Measurements from ENCODE around the gene KCNJ18.
"Not testable (repeated sequence)": the region's sequence is repeated elsewhere in the genome, so short reads cannot be mapped to it uniquely, and the experiment has no call there.

KCNJ18 gene

GRCh38 chr17:21705021-21705601 is 12.8 kb downstream of the KCNJ18 start:
- H3K79me2 ChIP-seq (ENCODE audit: insufficient read depth, low read length): no peaks in the 10 kb centered on the region
- no peak overlapping the region for H2AFZ ChIP-seq (ENCODE audit: low read depth, low read length)
- no peak overlapping the region for H3K27ac ChIP-seq (ENCODE audit: low read length)
- peaks cover 9% of the 10 kb centered on the region for H3K9me3 ChIP-seq (ENCODE audit: insufficient read depth, low read length, severe bottlenecking)
- no peak overlapping the region for H3K4me2 ChIP-seq (ENCODE audit: insufficient read depth, low read length)
- no peaks in the 10 kb centered on the region for H3K4me1 ChIP-seq (ENCODE audit: insufficient read depth, low read length)
- no peak for ATAC-seq (ENCODE audit: insufficient read depth, low read depth)
- no peaks in the 10 kb centered on the region for H3K36me3 ChIP-seq (ENCODE audit: insufficient read depth, low read length)
- H3K27me3 ChIP-seq (ENCODE audit: insufficient read depth, low read length, poor library complexity): no peaks in the 10 kb centered on the region
- no peak overlapping the region for H3K4me3 ChIP-seq (ENCODE audit: low read depth in 1 of 2, low read length in 2 of 2)
- no peak for DNase-seq
- H4K20me1 ChIP-seq (ENCODE audit: insufficient read depth, low read length): no peaks in the 10 kb centered on the region
- no peak overlapping the region for H3K9ac ChIP-seq (ENCODE audit: low read depth, low read length)
- TF ChIP-seq EZH2 (IDR thresholded peaks at IDR 0.05; ENCODE audit: borderline replicate concordance, low read depth, low read length, severe bottlenecking) (no peak), CTCF (IDR thresholded peaks at IDR 0.05; ENCODE audit: borderline replicate concordance, extremely low read depth, low read length, poor library complexity, severe bottlenecking) (no peak)

DNA sequence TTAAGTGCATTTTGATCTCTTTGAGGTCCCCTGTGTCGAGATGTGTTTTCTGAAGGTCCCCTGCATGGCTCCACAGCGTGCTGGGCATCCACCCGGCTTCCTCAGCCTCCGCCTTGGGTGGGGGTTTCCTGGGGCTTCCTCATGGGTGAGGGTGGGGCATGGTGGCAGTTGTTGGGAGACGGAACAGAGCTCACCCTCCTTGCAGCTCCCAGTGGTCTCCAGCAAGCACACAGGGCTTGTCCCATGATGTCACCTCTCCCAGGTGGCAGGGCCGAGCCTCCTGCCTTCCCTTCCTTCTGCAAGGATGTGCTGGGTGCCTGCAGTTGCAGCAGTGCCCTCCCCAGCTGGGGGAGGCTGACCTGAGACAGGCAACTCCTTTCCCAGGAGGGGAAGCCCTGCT is 13.4 kb downstream of the KCNJ18 start:
- not testable (repeated sequence) for H3K9ac ChIP-seq (ENCODE audit: low read depth, low read length); H3K27ac ChIP-seq (ENCODE audit: low read length); ATAC-seq (ENCODE audit: insufficient read depth, low read depth); DNase-seq; H3K4me2 ChIP-seq (ENCODE audit: insufficient read depth, low read length); H4K20me1 ChIP-seq (ENCODE audit: insufficient read depth, low read length); H2AFZ ChIP-seq (ENCODE audit: low read depth, low read length); H3K4me3 ChIP-seq (ENCODE audit: low read depth in 1 of 2, low read length in 2 of 2); H3K36me3 ChIP-seq (ENCODE audit: insufficient read depth, low read length); H3K79me2 ChIP-seq (ENCODE audit: insufficient read depth, low read length); H3K27me3 ChIP-seq (ENCODE audit: insufficient read depth, low read length, poor library complexity); H3K4me1 ChIP-seq (ENCODE audit: insufficient read depth, low read length); H3K9me3 ChIP-seq (ENCODE audit: insufficient read depth, low read length, severe bottlenecking)

GRCh38 chr17:21706546-21706945 is 14.2 kb downstream of the KCNJ18 start:
- ATAC-seq (ENCODE audit: insufficient read depth, low read depth); H4K20me1 ChIP-seq (ENCODE audit: insufficient read depth, low read length); H3K79me2 ChIP-seq (ENCODE audit: insufficient read depth, low read length): not testable (repeated sequence)

DNA sequence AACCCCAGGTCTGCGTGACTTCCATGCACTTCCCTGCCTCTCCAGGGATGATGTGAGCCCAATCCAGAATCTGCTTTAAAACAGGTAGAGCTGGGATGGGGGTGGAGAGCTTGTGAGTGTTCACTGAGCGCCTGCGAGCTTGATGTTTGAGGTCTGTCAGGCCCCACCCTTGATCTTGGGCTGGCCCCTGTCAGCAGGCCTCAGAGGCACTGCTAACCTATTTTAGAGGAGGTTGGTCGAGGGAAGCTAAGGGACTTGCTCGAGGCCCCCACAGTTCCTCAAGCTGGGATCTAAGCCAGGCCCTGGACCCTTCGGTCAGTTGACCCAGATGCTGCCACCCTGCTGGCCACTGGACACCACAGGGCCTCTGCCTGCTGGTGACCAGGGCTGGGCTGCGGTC is 14.8 kb downstream of the KCNJ18 start:
- not testable (repeated sequence) for DNase-seq; H3K9me3 ChIP-seq (ENCODE audit: insufficient read depth, low read length, severe bottlenecking); H3K4me2 ChIP-seq (ENCODE audit: insufficient read depth, low read length); H3K27me3 ChIP-seq (ENCODE audit: insufficient read depth, low read length, poor library complexity); H3K4me1 ChIP-seq (ENCODE audit: insufficient read depth, low read length); ATAC-seq (ENCODE audit: insufficient read depth, low read depth); H3K27ac ChIP-seq (ENCODE audit: low read length); H4K20me1 ChIP-seq (ENCODE audit: insufficient read depth, low read length); H3K79me2 ChIP-seq (ENCODE audit: insufficient read depth, low read length); H3K36me3 ChIP-seq (ENCODE audit: insufficient read depth, low read length); H3K4me3 ChIP-seq (ENCODE audit: low read depth in 1 of 2, low read length in 2 of 2); H2AFZ ChIP-seq (ENCODE audit: low read depth, low read length); H3K9ac ChIP-seq (ENCODE audit: low read depth, low read length)

More at GRCh38 chr17:21706546-21706945, 14.2 kb downstream of the KCNJ18 start:
- not testable (repeated sequence) for H3K4me1 ChIP-seq (ENCODE audit: insufficient read depth, low read length); H3K36me3 ChIP-seq (ENCODE audit: insufficient read depth, low read length); DNase-seq; H3K4me3 ChIP-seq (ENCODE audit: low read depth in 1 of 2, low read length in 2 of 2); H3K9me3 ChIP-seq (ENCODE audit: insufficient read depth, low read length, severe bottlenecking); H3K9ac ChIP-seq (ENCODE audit: low read depth, low read length); H3K27ac ChIP-seq (ENCODE audit: low read length); H3K4me2 ChIP-seq (ENCODE audit: insufficient read depth, low read length); H2AFZ ChIP-seq (ENCODE audit: low read depth, low read length); H3K27me3 ChIP-seq (ENCODE audit: insufficient read depth, low read length, poor library complexity)

DNA sequence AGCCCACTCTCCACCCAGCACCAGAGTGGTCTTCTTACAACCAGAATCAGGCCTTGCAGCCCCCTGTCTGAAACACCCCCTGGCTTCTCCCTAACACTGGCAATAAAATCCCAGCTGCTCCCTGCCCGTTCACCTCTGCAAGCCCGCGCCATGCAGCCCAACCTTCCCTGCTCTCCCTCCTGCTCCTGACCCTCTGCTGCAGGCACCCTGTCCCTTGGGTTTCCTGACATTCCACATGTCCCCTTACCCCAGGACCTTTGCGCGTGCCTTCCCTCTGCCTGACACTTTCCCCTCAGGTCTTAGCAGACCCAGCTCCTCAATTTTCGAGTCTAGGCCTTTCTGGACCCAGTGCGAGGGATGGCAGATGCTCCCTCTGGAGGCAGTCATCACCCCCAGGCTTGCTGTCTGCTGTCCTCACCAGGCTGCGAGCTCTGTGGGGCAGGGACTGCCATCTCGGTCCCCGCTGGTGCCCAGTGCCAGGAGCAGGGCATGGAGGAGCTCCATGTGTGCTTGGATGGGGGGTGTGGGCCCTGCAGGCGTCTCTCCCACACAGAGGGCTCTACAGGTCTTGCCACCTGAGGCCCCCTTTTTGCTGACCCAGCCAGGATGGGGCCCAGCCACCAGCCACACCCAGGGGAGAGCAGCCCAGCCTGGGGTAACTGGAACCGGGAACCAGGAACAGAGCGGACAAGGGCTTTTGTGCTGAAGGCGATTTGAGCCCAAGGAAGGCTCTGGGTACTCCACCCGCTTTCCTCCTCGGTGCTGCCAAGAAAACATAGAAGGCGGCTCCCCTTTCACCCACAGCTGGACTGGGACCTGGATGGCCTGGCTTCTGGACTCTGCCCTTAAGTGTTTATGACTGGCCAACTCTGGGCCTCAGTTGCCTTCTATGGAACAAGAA is 15.6 kb downstream of the KCNJ18 start:
- not testable (repeated sequence) for H3K4me2 ChIP-seq (ENCODE audit: insufficient read depth, low read length); H3K4me1 ChIP-seq (ENCODE audit: insufficient read depth, low read length); H4K20me1 ChIP-seq (ENCODE audit: insufficient read depth, low read length); H3K4me3 ChIP-seq (ENCODE audit: low read depth in 1 of 2, low read length in 2 of 2); H2AFZ ChIP-seq (ENCODE audit: low read depth, low read length); H3K36me3 ChIP-seq (ENCODE audit: insufficient read depth, low read length); DNase-seq; ATAC-seq (ENCODE audit: insufficient read depth, low read depth); H3K27ac ChIP-seq (ENCODE audit: low read length); H3K9me3 ChIP-seq (ENCODE audit: insufficient read depth, low read length, severe bottlenecking); H3K27me3 ChIP-seq (ENCODE audit: insufficient read depth, low read length, poor library complexity); H3K9ac ChIP-seq (ENCODE audit: low read depth, low read length); H3K79me2 ChIP-seq (ENCODE audit: insufficient read depth, low read length)

DNA sequence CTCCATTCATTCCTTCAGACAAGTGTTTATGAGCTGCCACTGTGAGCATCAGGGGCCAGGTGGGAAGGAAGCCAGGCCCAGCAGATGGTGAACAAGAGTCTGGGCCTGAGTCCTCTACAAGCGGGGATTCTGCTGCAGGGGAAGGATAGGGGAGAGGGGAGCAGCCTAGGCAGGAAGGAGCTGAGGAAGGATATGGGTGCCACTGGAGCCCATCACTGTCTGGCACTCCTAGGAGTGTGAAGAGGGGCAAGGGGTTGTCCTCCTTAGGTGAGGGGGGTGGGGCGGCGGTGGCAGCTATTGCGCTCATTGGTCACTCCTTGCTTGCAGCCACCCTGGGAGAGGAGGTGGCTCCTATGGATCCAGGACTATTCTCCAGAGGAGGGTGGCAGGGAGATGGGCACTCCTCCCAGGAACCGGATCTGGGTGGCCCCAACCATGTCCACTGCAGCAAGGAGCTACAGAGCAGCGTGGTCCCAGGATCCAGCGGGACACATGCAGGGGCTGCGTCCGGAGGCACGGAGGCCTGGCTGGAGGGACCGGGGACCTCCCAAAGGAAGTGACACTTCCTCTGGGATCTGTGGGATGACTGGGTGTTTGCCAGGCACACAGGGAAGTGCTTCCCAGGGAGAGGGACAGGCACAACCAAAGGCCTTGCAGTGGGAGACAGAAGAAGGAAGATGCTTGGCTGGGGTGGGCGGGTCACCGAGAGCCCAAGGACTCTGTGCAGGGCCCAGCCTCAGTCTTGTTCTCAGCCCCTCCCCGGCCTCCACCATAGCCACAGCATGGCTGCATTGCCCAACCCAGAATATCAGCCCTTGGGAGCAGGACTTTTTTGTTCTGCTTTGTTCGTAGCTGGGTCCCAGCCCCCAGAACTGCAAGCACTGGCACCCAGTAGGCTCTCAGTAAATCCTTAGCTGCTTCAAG is 16.6 kb downstream of the KCNJ18 start:
- DNase-seq; H3K36me3 ChIP-seq (ENCODE audit: insufficient read depth, low read length); H3K4me2 ChIP-seq (ENCODE audit: insufficient read depth, low read length); H3K4me1 ChIP-seq (ENCODE audit: insufficient read depth, low read length); H4K20me1 ChIP-seq (ENCODE audit: insufficient read depth, low read length); ATAC-seq (ENCODE audit: insufficient read depth, low read depth); H3K9me3 ChIP-seq (ENCODE audit: insufficient read depth, low read length, severe bottlenecking); H3K79me2 ChIP-seq (ENCODE audit: insufficient read depth, low read length); H3K9ac ChIP-seq (ENCODE audit: low read depth, low read length); H2AFZ ChIP-seq (ENCODE audit: low read depth, low read length); H3K27me3 ChIP-seq (ENCODE audit: insufficient read depth, low read length, poor library complexity); H3K4me3 ChIP-seq (ENCODE audit: low read depth in 1 of 2, low read length in 2 of 2); H3K27ac ChIP-seq (ENCODE audit: low read length): not testable (repeated sequence)

GRCh38 chr17:21709994-21710393 is 17.7 kb downstream of the KCNJ18 start:
- not testable (repeated sequence) for H3K36me3 ChIP-seq (ENCODE audit: insufficient read depth, low read length); H4K20me1 ChIP-seq (ENCODE audit: insufficient read depth, low read length); H3K27ac ChIP-seq (ENCODE audit: low read length); H3K4me3 ChIP-seq (ENCODE audit: low read depth in 1 of 2, low read length in 2 of 2); H3K4me1 ChIP-seq (ENCODE audit: insufficient read depth, low read length); H3K79me2 ChIP-seq (ENCODE audit: insufficient read depth, low read length); H3K9me3 ChIP-seq (ENCODE audit: insufficient read depth, low read length, severe bottlenecking); H2AFZ ChIP-seq (ENCODE audit: low read depth, low read length); H3K4me2 ChIP-seq (ENCODE audit: insufficient read depth, low read length); DNase-seq; H3K27me3 ChIP-seq (ENCODE audit: insufficient read depth, low read length, poor library complexity); H3K9ac ChIP-seq (ENCODE audit: low read depth, low read length); ATAC-seq (ENCODE audit: insufficient read depth, low read depth)
